Measurements from ENCODE around the gene COMMD10. TPM values are rescaled to one million over a fixed set of nuclear protein-coding genes. Genes with fewer than 3 reads are reported as not detected.

COMMD10 gene
- total RNA-seq = 28.9 TPM
- long read RNA-seq, transcript COMMD10-201 (7 exons, 1,469 nt) = major isoform, 45 of 55 reads
- long read RNA-seq, partial matches to known transcripts = 1 of 55 reads
- long read RNA-seq, other reads (novel, unspliced or antisense) = 9 of 55 reads

DNA sequence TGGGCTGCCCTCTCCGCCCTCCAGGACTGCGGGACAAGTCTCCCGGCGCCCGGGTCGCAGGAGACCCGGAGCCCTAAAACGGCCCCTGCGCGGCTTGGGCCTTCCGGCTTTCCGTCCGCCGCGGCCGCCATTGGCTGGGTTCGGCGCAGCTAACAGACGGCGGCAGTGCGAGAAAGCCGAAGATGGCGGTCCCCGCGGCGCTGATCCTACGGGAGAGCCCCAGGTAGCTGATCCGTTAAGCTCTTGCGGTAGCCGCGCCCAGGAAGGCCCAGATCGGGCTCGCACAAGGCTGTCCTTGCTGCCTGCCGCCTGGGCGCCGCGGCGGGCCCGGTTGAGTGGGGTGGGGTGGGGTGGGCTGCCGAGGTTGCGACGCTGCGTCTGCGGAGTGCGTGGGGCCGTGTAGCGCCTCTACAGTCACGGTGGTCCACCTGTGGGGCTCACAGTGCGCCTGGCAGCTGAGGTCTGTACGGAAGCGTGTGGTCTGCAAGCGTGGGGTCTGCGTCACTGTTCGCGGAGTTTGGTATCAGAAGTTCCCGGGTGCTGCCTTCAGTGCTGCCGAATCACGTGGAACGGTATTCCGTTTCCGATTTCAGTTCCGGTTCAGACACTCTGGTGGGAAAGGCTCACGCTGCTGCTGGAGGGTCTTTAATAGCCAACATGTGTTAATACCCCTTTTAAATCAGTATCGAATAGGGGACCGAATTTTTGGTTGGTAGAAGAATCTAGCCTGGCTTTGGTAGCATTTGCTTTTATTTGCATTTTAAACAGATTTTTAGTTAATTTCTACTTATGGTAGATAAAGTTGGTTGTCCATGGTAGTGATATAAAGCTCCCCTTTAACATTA is at the start of gene COMMD10:
Gene COMMD10, plus strand, starts transcription at position 155 of the 845 bp plus-strand sequence.
- Histone ChIP-seq H3K9me3 (no peaks in the 10 kb centered on the region), H3K27me3 (no peaks in the 10 kb centered on the region), H3K36me3 (peaks cover 11% of the 10 kb centered on the region), H3K4me1 (peaks cover 13% of the 10 kb centered on the region), H3K4me3 (peak within 1 kb of the TSS; percentile 75), H3K27ac (peak within 1 kb of the TSS; percentile 92)
- ATAC-seq (peak; percentile 94), DNase-seq (peak; percentile 89)
- intact Hi-C loops (cut with DNase I) = no loop called here
- TF ChIP-seq, protein P1, sequence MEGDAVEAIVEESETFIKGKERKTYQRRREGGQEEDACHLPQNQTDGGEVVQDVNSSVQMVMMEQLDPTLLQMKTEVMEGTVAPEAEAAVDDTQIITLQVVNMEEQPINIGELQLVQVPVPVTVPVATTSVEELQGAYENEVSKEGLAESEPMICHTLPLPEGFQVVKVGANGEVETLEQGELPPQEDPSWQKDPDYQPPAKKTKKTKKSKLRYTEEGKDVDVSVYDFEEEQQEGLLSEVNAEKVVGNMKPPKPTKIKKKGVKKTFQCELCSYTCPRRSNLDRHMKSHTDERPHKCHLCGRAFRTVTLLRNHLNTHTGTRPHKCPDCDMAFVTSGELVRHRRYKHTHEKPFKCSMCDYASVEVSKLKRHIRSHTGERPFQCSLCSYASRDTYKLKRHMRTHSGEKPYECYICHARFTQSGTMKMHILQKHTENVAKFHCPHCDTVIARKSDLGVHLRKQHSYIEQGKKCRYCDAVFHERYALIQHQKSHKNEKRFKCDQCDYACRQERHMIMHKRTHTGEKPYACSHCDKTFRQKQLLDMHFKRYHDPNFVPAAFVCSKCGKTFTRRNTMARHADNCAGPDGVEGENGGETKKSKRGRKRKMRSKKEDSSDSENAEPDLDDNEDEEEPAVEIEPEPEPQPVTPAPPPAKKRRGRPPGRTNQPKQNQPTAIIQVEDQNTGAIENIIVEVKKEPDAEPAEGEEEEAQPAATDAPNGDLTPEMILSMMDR (IDR thresholded peaks at IDR 0.05) = no peak

DNA sequence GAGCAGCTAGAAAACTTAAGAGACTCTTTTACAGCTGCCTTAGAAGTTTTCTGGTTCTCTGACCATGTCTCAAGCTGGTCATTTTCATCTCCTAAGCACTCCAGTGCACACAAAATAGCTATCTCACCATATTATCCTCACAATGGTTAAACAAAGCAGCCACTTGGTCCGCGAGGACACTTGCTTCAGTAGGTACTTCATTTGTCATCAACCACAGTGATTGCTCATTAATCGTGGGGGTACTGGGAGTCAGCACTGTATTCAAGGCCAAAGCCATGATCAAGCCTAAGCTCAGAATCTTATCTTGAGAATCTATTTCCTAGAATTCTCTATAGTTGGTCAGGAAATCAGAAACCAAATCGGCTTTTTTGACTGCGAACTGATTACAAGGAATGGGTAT is 49.7 kb upstream of the COMMD10 start:
- Histone ChIP-seq H3K27me3 (no peaks in the 10 kb centered on the region), H3K36me3 (no peaks in the 10 kb centered on the region), H3K27ac (no peak overlapping the region), H3K9me3 (no peaks in the 10 kb centered on the region), H3K4me1 (no peaks in the 10 kb centered on the region), H3K4me3 (no peak overlapping the region)
- ATAC-seq (no peak), DNase-seq (no peak)
- TF ChIP-seq, protein P1 (IDR thresholded peaks at IDR 0.05) = no peak
- intact Hi-C loops (cut with DNase I) = no loop called here

DNA sequence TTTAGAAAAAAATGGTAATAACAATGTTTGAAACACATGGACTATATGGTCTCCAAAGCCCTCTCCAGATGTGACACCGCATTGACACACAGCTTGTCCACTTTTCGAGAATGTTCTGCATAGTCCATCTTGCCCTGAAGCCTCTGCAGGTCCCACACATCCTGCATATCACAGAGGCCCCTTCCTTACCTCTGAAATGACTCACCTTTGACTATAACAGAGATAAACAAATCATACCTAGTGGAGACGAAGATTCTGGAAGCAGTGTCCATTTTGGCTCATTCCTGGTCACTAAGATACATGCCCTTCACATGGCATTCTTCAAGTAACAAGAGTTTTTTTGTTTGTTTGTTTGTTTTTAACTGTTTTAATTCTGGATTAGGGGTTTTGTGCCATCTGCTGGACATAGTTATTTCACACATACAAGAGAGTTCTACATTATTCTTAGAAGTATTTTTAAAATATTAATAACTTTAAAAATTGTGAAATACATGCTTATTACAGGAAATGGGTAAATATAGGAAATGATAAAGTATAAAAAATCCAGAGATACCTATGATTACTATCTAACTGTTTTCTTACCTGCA is 47.5 kb upstream of the COMMD10 start:
- ATAC-seq (no peak), DNase-seq (no peak)
- Histone ChIP-seq H3K4me3 (no peak overlapping the region), H3K4me1 (no peaks in the 10 kb centered on the region), H3K36me3 (no peaks in the 10 kb centered on the region), H3K27me3 (peaks cover 5% of the 10 kb centered on the region), H3K27ac (no peak overlapping the region), H3K9me3 (no peaks in the 10 kb centered on the region)
- intact Hi-C loops (cut with DNase I) = no loop called here
- TF ChIP-seq, protein P1 (IDR thresholded peaks at IDR 0.05) = no peak

DNA sequence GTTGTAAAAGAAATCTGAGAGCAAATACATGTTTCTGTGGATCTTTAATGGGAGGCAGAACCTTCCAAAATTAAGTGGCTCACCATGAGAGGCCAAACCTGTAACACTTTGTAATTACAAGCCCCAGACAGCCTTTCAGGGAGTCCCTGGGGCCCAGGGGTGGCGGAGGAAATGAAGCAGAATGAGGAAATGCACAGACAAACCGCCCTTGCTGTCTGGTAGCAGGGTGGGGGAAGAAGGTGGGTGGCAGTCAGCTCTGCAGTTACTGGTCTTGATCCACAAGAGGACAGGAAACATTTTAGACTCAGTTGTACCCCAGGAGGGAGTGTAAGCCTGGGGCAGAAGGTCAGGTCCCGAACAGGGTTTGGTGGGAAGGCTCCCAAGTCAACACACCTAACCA is 46.0 kb upstream of the COMMD10 start:
- no peaks in the 10 kb centered on the region for H3K4me1 ChIP-seq
- intact Hi-C loops (cut with DNase I) = no loop called here
- DNase-seq (no peak), ATAC-seq (peak; percentile 73)
- peaks cover 8% of the 10 kb centered on the region for H3K27me3 ChIP-seq
- no peak overlapping the region for H3K4me3 ChIP-seq
- H3K36me3 ChIP-seq = no peaks in the 10 kb centered on the region
- no peak overlapping the region for H3K27ac ChIP-seq
- no peaks in the 10 kb centered on the region for H3K9me3 ChIP-seq
- TF ChIP-seq, protein P1 (IDR thresholded peaks at IDR 0.05) = no peak

DNA sequence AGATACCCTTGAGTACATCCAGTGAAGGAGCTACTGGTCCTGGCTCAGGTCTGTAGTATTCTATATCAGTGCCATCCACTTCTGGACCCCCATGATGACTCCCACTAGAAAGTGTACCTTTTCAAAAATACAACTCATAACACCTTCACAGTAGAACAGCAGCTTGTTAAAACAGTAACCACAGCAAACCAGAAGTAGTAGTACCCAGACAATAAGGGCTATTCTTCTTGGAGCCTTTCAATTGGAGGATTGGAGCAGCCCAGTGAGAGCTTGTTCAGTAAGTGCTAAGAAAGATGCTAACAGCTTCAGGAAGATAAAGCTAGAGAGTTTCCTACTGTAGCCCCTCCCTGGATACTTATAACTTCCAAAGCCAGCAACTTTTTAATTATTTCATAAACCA is 42.5 kb upstream of the COMMD10 start:
- intact Hi-C loops (cut with DNase I) = no loop called here
- H3K4me1 ChIP-seq = no peaks in the 10 kb centered on the region
- TF ChIP-seq, protein P1 (IDR thresholded peaks at IDR 0.05) = no peak
- H3K9me3 ChIP-seq = no peaks in the 10 kb centered on the region
- DNase-seq (no peak), ATAC-seq (no peak)
- no peak overlapping the region for H3K4me3 ChIP-seq
- H3K27ac ChIP-seq = no peak overlapping the region
- H3K27me3 ChIP-seq = peaks cover 8% of the 10 kb centered on the region
- H3K36me3 ChIP-seq = no peaks in the 10 kb centered on the region

Measured in upper lobe of right lung (tissue), 1 donor.